GM21737 (cell line): ENCODE data around the gene FKBP11.

ENCODE experiments used
- ATAC-seq: cut with Tn5 transposase; IDR thresholded peaks from one replicate; pipeline ENCODE4 v1.9.1; 2021; ENCODE audit warnings: mild to moderate bottlenecking, moderate library complexity; ENCODE audit not compliant: unreplicated experiment

FKBP11 gene

DNA sequence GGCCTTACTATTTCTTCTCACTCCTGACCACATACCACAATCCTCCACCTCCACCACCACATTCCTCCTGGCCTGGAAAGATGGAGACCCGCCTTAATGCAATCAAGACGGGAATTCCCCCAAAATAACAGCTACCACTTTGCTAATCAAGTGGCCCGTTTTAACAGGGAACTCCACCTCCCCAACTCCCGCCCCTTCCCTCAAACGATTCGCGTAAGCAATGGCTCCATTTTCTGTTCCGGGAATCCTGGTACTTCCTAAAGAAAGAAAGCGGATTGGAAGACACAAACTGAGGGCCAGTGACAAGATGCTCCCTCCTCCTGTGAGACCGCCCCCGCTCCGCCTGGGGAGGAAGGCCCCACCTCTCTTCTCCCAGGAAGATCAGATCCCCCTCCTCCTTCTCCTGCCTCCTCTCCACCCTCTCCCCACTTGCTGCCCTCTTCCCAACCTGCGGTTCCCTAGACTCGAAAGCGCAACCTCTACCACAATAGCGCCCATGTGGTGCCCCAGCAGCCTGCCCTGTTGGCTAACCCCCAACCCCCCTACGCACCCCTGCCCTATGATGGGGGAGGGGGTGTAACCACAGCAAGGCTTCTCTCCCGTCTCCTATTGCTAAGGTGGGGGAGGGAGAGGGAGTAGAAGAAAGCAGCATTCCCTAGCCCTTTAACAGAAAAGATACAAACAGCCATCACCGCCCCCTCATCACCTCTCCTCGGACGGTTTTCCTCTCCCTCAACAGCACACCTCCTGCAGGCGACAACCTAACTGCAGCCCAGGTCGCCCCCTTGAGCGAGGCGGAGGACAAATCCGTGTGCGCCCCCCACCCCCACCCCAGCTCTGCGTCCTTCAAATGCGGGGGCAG is 31.2 kb upstream of the FKBP11 start:
- ATAC-seq: peak; percentile 30

DNA sequence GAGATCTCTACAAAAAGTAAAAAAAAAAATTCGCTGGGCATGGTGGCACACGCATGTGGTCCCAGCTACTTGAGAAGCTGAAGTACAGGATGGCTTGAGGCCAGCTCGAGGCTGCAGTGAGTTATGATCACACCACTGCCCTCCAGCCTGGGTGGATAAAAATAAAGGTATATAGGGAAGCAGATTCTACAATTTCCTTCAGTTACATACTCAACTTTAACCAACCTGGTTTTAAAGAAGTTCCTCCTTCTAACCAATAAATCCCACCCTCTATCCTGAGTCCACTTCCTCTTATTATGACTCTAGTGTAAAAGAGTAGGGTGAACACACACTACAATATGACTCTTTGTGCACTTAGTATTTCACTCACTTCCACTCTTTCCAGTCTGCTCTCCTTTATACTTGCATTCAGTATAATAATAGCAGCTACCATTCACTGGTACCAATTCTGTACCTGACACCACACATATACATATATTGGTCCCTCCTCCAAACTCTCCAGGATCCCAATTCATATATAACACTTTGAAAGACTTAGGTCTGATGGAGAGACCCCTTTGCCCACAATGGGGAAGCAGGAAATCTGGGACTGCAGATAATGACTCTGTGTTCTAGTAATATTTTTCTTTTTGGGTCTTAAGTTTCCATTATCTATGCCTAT is 29.7 kb upstream of the FKBP11 start:
- ATAC-seq: no peak

DNA sequence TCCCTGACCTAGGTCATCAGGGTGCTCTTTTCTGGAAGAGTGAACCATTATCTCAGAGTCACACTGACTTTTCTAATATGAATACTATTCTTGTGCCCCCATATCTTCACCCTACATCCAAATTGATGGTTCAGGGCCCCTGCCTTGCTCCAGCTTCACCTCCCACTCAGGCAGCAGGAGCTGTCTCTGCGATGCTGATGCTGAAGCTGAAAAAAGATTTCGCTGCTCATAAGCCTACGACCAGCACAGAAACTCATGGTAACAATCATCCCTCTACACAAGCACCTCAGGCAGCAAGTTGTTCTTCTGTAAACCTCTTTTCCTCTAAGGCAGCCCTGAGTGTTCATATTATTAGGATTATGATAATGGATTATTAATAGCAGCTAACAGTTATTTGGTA is 28.8 kb upstream of the FKBP11 start:
- ATAC-seq: no peak

DNA sequence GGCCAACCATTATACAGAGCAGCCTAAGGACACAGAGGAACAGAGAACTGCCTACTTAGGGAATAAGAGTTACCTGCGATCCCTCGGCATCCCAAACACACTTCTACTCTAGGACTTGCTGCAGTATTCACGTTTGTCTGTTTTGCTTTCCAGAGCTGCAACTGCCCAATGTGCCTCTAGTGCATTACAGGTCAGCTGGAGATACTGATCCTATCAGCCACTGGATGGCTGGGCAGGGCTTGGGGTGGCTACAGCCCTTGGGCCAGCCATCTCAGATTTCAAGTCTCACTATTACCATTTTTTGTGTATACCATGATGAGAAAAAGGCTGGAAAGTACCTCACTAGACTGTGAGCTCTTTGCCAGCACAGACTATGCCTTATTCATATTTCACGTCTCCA is 27.4 kb upstream of the FKBP11 start:
- ATAC-seq: no peak

GRCh38 chr12:48947727-48948126 is 22.4 kb upstream of the FKBP11 start:
- ATAC-seq: no peak

- no peak for ATAC-seq
Measured at GRCh38 chr12:48946943-48947342, 21.7 kb upstream of the FKBP11 start.

- ATAC-seq: no peak
Measured at GRCh38 chr12:48946205-48946604, 20.9 kb upstream of the FKBP11 start.

- ATAC-seq: no peak
Measured at GRCh38 chr12:48943221-48943620, 17.9 kb upstream of the FKBP11 start.

DNA sequence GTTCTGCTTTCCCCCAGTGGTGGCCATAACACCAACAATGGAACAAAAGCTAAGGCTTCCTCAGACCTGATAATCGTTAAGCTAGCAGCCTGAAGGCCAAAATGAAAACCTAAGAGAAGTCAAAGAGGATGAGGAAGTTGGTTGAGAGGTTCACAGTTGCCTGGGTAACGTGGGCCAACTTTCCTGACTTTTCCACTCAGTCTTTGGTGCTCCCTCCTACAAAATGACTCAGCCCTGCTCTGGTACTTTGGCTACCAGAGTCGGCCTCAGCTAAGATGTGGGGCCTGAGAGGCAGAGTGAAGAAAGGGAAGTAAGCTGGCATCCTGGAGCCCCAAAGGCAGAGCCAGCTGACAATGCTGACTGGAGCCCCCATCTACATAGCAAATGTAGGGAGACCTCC is 14.9 kb upstream of the FKBP11 start:
- ATAC-seq: no peak

DNA sequence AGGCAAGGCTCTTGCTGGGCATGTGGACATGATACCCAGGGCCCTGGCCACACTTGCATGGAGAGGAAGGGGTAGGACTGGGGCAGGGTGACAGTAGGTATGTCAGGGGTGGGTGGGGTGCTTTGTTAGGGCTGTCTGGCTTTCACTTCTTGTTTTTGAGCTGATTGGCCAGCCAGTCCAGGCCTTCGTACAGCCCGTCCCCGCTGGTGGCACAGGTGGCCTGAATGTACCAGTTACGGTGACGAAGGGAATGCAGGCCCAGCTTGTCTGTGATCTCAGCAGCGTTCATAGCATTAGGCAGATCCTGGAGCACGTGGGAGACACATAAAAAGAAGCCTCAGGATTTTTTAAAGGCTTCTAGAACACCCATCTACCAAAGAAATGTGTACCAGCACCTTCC is 13.5 kb upstream of the FKBP11 start:
- no peak for ATAC-seq

GRCh38 chr12:48937170-48937569 is 11.9 kb upstream of the FKBP11 start:
- no peak for ATAC-seq

GRCh38 chr12:48936379-48936979 is 11.2 kb upstream of the FKBP11 start:
- ATAC-seq: no peak

- ATAC-seq: no peak
Measured at GRCh38 chr12:48934312-48934706, 9.0 kb upstream of the FKBP11 start.

DNA sequence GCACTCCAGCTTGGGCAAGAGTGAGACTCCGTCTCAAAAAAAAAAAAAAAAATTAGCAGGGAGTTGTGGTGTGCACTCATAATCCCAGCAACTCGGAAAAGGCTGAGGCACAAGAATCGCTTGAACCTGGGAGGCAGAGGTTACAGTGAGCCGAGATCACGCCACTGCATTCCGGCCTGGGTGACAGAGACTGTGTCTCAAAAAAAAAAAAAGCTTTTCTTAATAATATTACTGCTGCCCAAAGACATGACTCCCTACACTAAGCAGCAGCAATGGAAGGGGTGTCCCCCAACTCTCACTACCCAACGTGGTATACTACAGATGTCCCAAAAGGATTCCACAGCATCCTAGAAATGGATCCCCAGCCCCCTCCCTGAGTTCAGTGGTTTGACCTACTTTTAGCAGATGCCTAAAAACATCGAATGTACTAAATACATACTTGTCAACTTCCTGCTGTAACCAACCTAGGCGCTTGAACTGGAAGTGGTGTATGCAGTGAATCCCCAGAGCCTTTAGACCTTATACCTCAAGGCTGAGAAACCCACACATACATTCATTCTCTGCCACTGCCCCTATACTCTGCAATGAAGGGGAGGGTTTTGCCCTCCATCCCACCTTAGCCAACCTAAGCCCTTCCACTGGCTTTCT is 8.5 kb upstream of the FKBP11 start:
- no peak for ATAC-seq

- ATAC-seq: no peak
Measured at GRCh38 chr12:48932878-48933277, 7.6 kb upstream of the FKBP11 start.

DNA sequence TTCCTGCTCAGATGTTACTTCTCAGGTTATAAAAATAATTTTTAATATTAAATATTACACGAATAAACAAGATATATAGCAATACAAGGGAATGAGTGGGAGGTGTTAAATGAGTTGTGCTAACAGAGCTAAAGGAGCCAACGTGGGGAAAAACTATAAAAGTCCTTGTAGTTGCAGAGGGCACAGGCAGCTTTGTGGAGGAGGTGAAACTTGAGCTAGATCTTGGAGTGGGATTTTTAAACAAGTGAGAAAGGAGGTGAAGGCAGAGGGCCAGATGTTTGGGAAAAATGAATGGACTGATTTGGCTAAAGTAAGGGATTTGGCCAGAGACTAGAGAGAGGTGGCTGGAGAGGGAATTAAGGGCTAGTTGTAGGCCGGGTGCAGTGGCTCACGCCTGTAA is 5.2 kb upstream of the FKBP11 start:
- ATAC-seq: no peak

GRCh38 chr12:48929551-48929950 is 4.3 kb upstream of the FKBP11 start:
- no peak for ATAC-seq

- ATAC-seq: no peak
Measured at GRCh38 chr12:48927261-48927660, 2.0 kb upstream of the FKBP11 start.

GRCh38 chr12:48924617-48925303 is 532 bp downstream of the FKBP11 start:
- peak; percentile 77 for ATAC-seq

DNA sequence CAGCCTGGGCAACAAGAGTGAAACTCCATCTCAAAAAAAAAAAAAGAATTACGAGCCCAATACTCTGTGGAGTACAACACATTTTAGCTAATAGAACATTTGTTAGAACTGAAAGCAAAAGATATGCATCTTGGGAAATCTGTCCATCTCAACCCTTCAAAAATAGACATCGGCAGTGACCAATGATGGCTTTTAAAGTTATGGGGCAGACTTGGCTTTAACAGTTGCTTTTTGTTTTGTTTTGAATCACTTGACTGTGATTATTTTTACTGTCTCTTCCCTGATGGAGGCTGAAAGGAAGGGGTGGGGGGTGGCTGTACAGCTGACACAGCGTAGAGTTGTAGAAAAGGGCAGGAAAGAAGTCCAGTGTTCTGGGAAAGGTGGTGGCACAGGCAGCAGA is 2.2 kb downstream of the FKBP11 start:
- ATAC-seq: no peak
